Activated naive CD4-positive, alpha-beta T cell (primary cell): ENCODE results near the gene ITGA1.

Experiments
- DNase-seq, 4 experiments: peaks; one replicate each; lab custom pipeline; 2025; lab: John Stamatoyannopoulos, UW

ITGA1 gene

GRCh38 chr5:52772668-52773067 is 15.0 kb upstream of the ITGA1 start:
- no peak for DNase-seq

GRCh38 chr5:52773342-52773741 is 14.4 kb upstream of the ITGA1 start:
- DNase-seq, result no peak

- DNase-seq, result no peak
Observed at GRCh38 chr5:52774005-52774410, 13.7 kb upstream of the ITGA1 start.

GRCh38 chr5:52776116-52776515 is 11.6 kb upstream of the ITGA1 start:
- peak in 1 of 4 experiments; percentile 3 for DNase-seq

- no peak for DNase-seq
Observed at GRCh38 chr5:52777186-52777585, 10.5 kb upstream of the ITGA1 start.

GRCh38 chr5:52778781-52779180 is 8.9 kb upstream of the ITGA1 start:
- no peak for DNase-seq

- DNase-seq, result no peak
Observed at GRCh38 chr5:52779213-52779612, 8.5 kb upstream of the ITGA1 start.

- DNase-seq, result no peak
Observed at GRCh38 chr5:52783226-52783959, 4.3 kb upstream of the ITGA1 start.

GRCh38 chr5:52784737-52785136 is 3.0 kb upstream of the ITGA1 start:
- DNase-seq, result no peak

- DNase-seq, result no peak
Observed at GRCh38 chr5:52786391-52786790, 1.3 kb upstream of the ITGA1 start.

GRCh38 chr5:52786949-52787599 is 642 bp upstream of the ITGA1 start:
- DNase-seq, result peak in 1 of 4 experiments; percentile 17

- no peak for DNase-seq
Observed at GRCh38 chr5:52788505-52788821, 747 bp downstream of the ITGA1 start.

GRCh38 chr5:52789378-52789777 is 1.7 kb downstream of the ITGA1 start:
- no peak for DNase-seq

GRCh38 chr5:52789851-52790250 is 2.1 kb downstream of the ITGA1 start:
- no peak for DNase-seq

GRCh38 chr5:52791366-52791765 is 3.6 kb downstream of the ITGA1 start:
- no peak for DNase-seq

- DNase-seq, result no peak
Observed at GRCh38 chr5:52794519-52794918, 6.8 kb downstream of the ITGA1 start.

GRCh38 chr5:52796031-52796430 is 8.3 kb downstream of the ITGA1 start:
- no peak for DNase-seq

GRCh38 chr5:52796516-52797103 is 8.9 kb downstream of the ITGA1 start:
- no peak for DNase-seq

GRCh38 chr5:52798938-52799337 is 11.2 kb downstream of the ITGA1 start:
- DNase-seq, result no peak

- peak in 1 of 4 experiments; percentile 43 for DNase-seq
Observed at GRCh38 chr5:52799358-52799982, 11.8 kb downstream of the ITGA1 start.

- peak; percentile 82 to 93 (median 90) for DNase-seq
Observed at GRCh38 chr5:52799983-52800393, 12.3 kb downstream of the ITGA1 start.

- DNase-seq, result peak in 3 of 4 experiments; percentile 14 to 28 (median 21)
Observed at GRCh38 chr5:52800394-52801213, 12.9 kb downstream of the ITGA1 start.
